H9 (cell line): ENCODE data around the gene SEMA4A. TPM values are rescaled to one million over a fixed set of nuclear protein-coding genes. Genes with fewer than 3 reads are reported as not detected.

Experiments used
- DNase-seq: peaks from one replicate; pipeline ENCODE4 v3.0.0-alpha.2; 2017
- H2AFZ ChIP-seq: one replicate; pipeline ENCODE4 v1.6.1; 2013; ENCODE audit warnings: mild to moderate bottlenecking, low read length, control low read depth, moderate library complexity
- H2AK5ac ChIP-seq: 2 replicates; pipeline ENCODE4 v1.6.1; 2013; ENCODE audit warnings: low read length, control low read depth, mixed read lengths; ENCODE audit not compliant: insufficient read length
- H2BK120ac ChIP-seq: one replicate; pipeline ENCODE4 v1.6.1; 2013; ENCODE audit warnings: low read depth, mild to moderate bottlenecking, low read length, control low read depth, inconsistent platforms; ENCODE audit not compliant: poor library complexity, severe bottlenecking
- H2BK12ac ChIP-seq: 2 replicates; pipeline ENCODE4 v1.6.1; 2013; ENCODE audit warnings: low read length, control low read depth, mixed read lengths, low read depth; ENCODE audit not compliant: insufficient read length
- H2BK15ac ChIP-seq: 2 replicates; pipeline ENCODE4 v1.6.1; 2013; ENCODE audit warnings: low read depth, low read length, control low read depth
- H2BK20ac ChIP-seq: one replicate; pipeline ENCODE4 v1.6.1; 2013; ENCODE audit warnings: low read depth, mild to moderate bottlenecking, low read length, control low read depth, inconsistent platforms; ENCODE audit not compliant: poor library complexity, severe bottlenecking
- H2BK5ac ChIP-seq: 2 replicates; pipeline ENCODE4 v1.6.1; 2013; ENCODE audit warnings: low read length, control low read depth, mixed read lengths; ENCODE audit not compliant: insufficient read length
- H3K14ac ChIP-seq: 2 replicates; pipeline ENCODE4 v1.6.1; 2013; ENCODE audit warnings: low read length, control low read depth; ENCODE audit not compliant: insufficient read depth
- H3K18ac ChIP-seq: 2 replicates; pipeline ENCODE4 v1.6.1; 2013; ENCODE audit warnings: low read depth, mild to moderate bottlenecking, mixed read lengths, low read length, control low read depth; ENCODE audit not compliant: insufficient read length
- H3K23ac ChIP-seq: 2 replicates; pipeline ENCODE4 v1.6.1; 2013; ENCODE audit warnings: low read length, control low read depth, mixed read lengths, low read depth; ENCODE audit not compliant: insufficient read length
- H3K23me2 ChIP-seq: 2 replicates; pipeline ENCODE4 v1.6.1; 2013; ENCODE audit warnings: low read depth, mild to moderate bottlenecking, mixed read lengths, low read length, control low read depth; ENCODE audit not compliant: insufficient read length, poor library complexity, severe bottlenecking
- H3K27ac ChIP-seq: 2 replicates; pipeline ENCODE4 v1.5.1; 2013; ENCODE audit warnings: low read length, control low read depth, mixed read lengths, low read depth; ENCODE audit not compliant: insufficient read length
- H3K27me3 ChIP-seq: 2 replicates; pipeline ENCODE4 v1.6.1; 2013; ENCODE audit warnings: low read length, control low read depth, inconsistent platforms; ENCODE audit not compliant: insufficient read depth
- H3K4ac ChIP-seq: 2 replicates; pipeline ENCODE4 v1.6.1; 2013; ENCODE audit warnings: low read depth, mild to moderate bottlenecking, control low read depth, inconsistent platforms, low read length, moderate library complexity
- H3K4me1 ChIP-seq: 2 replicates; pipeline ENCODE4 v1.6.1; 2013; ENCODE audit warnings: low read length, control low read depth, inconsistent platforms; ENCODE audit not compliant: insufficient read depth
- H3K4me2 ChIP-seq: 2 replicates; pipeline ENCODE4 v1.6.1; 2013; ENCODE audit warnings: low read length, control low read depth, mixed read lengths; ENCODE audit not compliant: insufficient read length, insufficient read depth
- H3K56ac ChIP-seq: 2 replicates; pipeline ENCODE4 v1.6.1; 2013; ENCODE audit warnings: low read depth, mild to moderate bottlenecking, mixed read lengths, low read length, control low read depth; ENCODE audit not compliant: insufficient read length
- H3K79me1 ChIP-seq: 2 replicates; pipeline ENCODE4 v1.6.1; 2013; ENCODE audit warnings: low read depth, mild to moderate bottlenecking, moderate library complexity, low read length, control low read depth, inconsistent platforms; ENCODE audit not compliant: insufficient read depth, poor library complexity, severe bottlenecking
- H3K79me2 ChIP-seq: 2 replicates; pipeline ENCODE4 v1.6.1; 2013; ENCODE audit warnings: low read length, control low read depth, inconsistent platforms; ENCODE audit not compliant: insufficient read depth
- H3K9ac ChIP-seq: 2 replicates; pipeline ENCODE4 v1.6.1; 2013; ENCODE audit warnings: low read length, control low read depth, mixed read lengths; ENCODE audit not compliant: insufficient read length; ENCODE audit errors: extremely low read depth
- H3K9me3 ChIP-seq: one replicate; pipeline ENCODE4 v1.6.1; 2013; ENCODE audit warnings: low read depth, low read length, inconsistent platforms; ENCODE audit not compliant: control insufficient read depth
- H3T11ph ChIP-seq: one replicate; pipeline ENCODE4 v1.6.1; 2013; ENCODE audit warnings: mild to moderate bottlenecking, low read length, control low read depth, inconsistent platforms
- H4K20me1 ChIP-seq: one replicate; pipeline ENCODE4 v1.6.1; 2013; ENCODE audit not compliant: control insufficient read depth, insufficient read length, insufficient read depth
- H4K5ac ChIP-seq: 2 replicates; pipeline ENCODE4 v1.6.1; 2013; ENCODE audit warnings: low read depth, mild to moderate bottlenecking, mixed read lengths, low read length, control low read depth; ENCODE audit not compliant: insufficient read length
- H4K8ac ChIP-seq: replicated peaks from 2 replicates; pipeline ENCODE4 v1.6.1; 2013; ENCODE audit warnings: low read length, control low read depth, mixed read lengths, low read depth; ENCODE audit not compliant: insufficient read length
- H4K91ac ChIP-seq: 2 replicates; pipeline ENCODE4 v1.6.1; 2013; ENCODE audit warnings: low read depth, mild to moderate bottlenecking, moderate library complexity, mixed read lengths, low read length, control low read depth; ENCODE audit not compliant: insufficient read length
- H3K27ac Mint-ChIP-seq, 3 experiments: 2 replicates in 2 of 3; 3 replicates in 1 of 3; pipeline ENCODE4 v1.8.0; 2020 to 2021; ENCODE audit warnings: mixed read lengths in 3 of 3, mild to moderate bottlenecking in 1 of 3, moderate library complexity in 1 of 3
- H3K27me3 Mint-ChIP-seq: 2 replicates; pipeline ENCODE4 v1.8.0; 2021; ENCODE audit warnings: low read depth, mild to moderate bottlenecking, moderate library complexity, mixed read lengths
- H3K36me3 Mint-ChIP-seq, 3 experiments: 2 replicates in 2 of 3; 3 replicates in 1 of 3; pipeline ENCODE4 v1.8.0; 2020 to 2021; ENCODE audit warnings: low read depth in 3 of 3, mixed read lengths in 3 of 3; ENCODE audit not compliant: insufficient read depth in 1 of 3
- H3K4me1 Mint-ChIP-seq, 2 experiments: 2 replicates each; pipeline ENCODE4 v1.8.0; 2020; ENCODE audit warnings: mixed read lengths in 2 of 2
- H3K4me3 Mint-ChIP-seq, 2 experiments: 2 replicates in 1 of 2; 3 replicates in 1 of 2; pipeline ENCODE4 v1.8.0; 2020 to 2021; ENCODE audit warnings: mild to moderate bottlenecking in 2 of 2, mixed read lengths in 2 of 2, moderate library complexity in 1 of 2
- H3K9me3 Mint-ChIP-seq, 2 experiments: 2 replicates in 1 of 2; 3 replicates in 1 of 2; pipeline ENCODE4 v1.8.0; 2020; ENCODE audit warnings: mild to moderate bottlenecking in 2 of 2, mixed read lengths in 2 of 2, moderate library complexity in 1 of 2
- CTCF ChIP-seq: fragments of 200-600 bp; sonication (generic); conservative IDR thresholded peaks from 3 replicates; pipeline ENCODE4 v1.8.0; 2021; ENCODE audit warnings: antibody characterized with exemption, mild to moderate bottlenecking
- WGBS: extraction: QIAGEN DNeasy Blood & Tissue Kit; methylation state at CpG from one replicate; pipeline ENCODE4 v1.1.7; 2013; ENCODE audit warnings: missing lambda C conversion rate, low lambda C conversion rate, mixed read lengths; ENCODE audit not compliant: insufficient read length; ENCODE audit errors: extremely low coverage; 5-methylcytosine and 5-hydroxymethylcytosine counted together
- total RNA-seq: library from RNA; stranded (reverse); gene quantifications from 2 replicates; pipeline ENCODE4 v1.2.1, GENCODE V29; 2021

The SEMA4A gene
- total RNA-seq, 1 experiment from 2014 or later = 11.1 TPM

GRCh38 chr1:156140879-156141707 lies 12.3 kb upstream of the SEMA4A start:
- Histone ChIP-seq H3K56ac (no peak overlapping the region), H2BK20ac (no peak overlapping the region), H2BK12ac (no peak overlapping the region), H2AK5ac (no peak overlapping the region), H3K4me1 (no peaks in the 10 kb centered on the region; the same call in 1 of the 2 replicates), H2BK15ac (no peak overlapping the region), H2BK5ac (no peak overlapping the region), H4K8ac (no peak overlapping the region), H3K18ac (no peak overlapping the region), H3K9me3 (no peaks in the 10 kb centered on the region), H3K27ac (no peak overlapping the region), H3K14ac (no peak overlapping the region; the same call in 1 of the 2 replicates), H3K4me2 (no peak overlapping the region), H3K9ac (no peak overlapping the region), H3K27me3 (no peaks in the 10 kb centered on the region), H3K79me1 (no peaks in the 10 kb centered on the region), H3K4ac (no peak overlapping the region), H3K79me2 (no peaks in the 10 kb centered on the region), H3T11ph (no peak overlapping the region), H4K5ac (no peak overlapping the region), H2BK120ac (no peak overlapping the region), H2AFZ (no peak overlapping the region), H3K23ac (no peak overlapping the region), H4K91ac (no peak overlapping the region), H3K23me2 (no peaks in the 10 kb centered on the region), H4K20me1 (no peaks in the 10 kb centered on the region)
- Mint-ChIP-seq H3K4me3 (no peak overlapping the region), H3K36me3 (peaks cover 9 to 29% (median 21%) of the 10 kb centered on the region in 3 experiments), H3K9me3 (no peaks in the 10 kb centered on the region; a peak in 1 of 5 replicates), H3K27me3 (no peaks in the 10 kb centered on the region; the same call in 1 of the 2 replicates), H3K4me1 (peaks cover 20 to 24% of the 10 kb centered on the region in 2 experiments), H3K27ac (peak overlapping the region in 2 of 3 experiments; percentile 61 to 93; a peak in 5 of 7 replicates)
- peak; percentile 92 for DNase-seq
- no CpG with 5 or more reads among the region's 20 CpGs for WGBS
- TF ChIP-seq CTCF = peak; percentile 99
